Cardiac fibroblast (primary cell): Measurements from ENCODE around the gene COBLL1.
"Not testable (repeated sequence)": the region's sequence is repeated elsewhere in the genome, so short reads cannot be mapped to it uniquely, and the experiment has no call there.

Experiments
- DNase-seq, 2 donors: peaks; one replicate each; pipeline versions ENCODE4 v3.0.0 to v3.0.0-alpha.2; 2010; ENCODE audit warnings: low read depth in 2 of 2
- H3K4me3 ChIP-seq, 2 donors: replicated peaks in 1 of 2; 1 replicate in 1 of 2; 2 replicates in 1 of 2; pipeline ENCODE4 v1.5.1; 2011; ENCODE audit warnings: low read depth in 2 of 2, low read length in 2 of 2, mild to moderate bottlenecking in 2 of 2, moderate library complexity in 1 of 2
- TF ChIP-seq, protein P1 (sequence below): IDR thresholded peaks from one replicate; pipeline ENCODE4 v1.5.1; 2011; ENCODE audit warnings: low read depth, mild to moderate bottlenecking, low read length, inconsistent platforms

COBLL1 gene

DNA sequence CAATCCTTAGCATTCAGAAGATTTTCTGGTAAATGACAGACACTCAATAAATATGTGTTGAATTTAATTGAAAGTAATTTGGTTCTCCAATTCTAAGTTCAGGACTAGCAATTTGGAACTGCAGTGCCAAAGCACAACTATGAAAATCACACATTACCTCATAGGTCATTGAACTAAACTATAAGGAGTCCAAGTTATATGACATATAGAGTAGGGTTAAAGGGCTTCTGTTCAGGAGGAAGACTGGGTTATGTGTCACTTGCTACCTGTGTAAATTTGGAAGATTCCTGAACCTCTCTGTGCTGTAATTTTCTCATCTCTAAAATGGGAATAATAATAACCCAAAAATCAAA lies 27.8 kb upstream of the COBLL1 start:
- no peak overlapping the region for H3K4me3 ChIP-seq
- TF ChIP-seq, protein P1, sequence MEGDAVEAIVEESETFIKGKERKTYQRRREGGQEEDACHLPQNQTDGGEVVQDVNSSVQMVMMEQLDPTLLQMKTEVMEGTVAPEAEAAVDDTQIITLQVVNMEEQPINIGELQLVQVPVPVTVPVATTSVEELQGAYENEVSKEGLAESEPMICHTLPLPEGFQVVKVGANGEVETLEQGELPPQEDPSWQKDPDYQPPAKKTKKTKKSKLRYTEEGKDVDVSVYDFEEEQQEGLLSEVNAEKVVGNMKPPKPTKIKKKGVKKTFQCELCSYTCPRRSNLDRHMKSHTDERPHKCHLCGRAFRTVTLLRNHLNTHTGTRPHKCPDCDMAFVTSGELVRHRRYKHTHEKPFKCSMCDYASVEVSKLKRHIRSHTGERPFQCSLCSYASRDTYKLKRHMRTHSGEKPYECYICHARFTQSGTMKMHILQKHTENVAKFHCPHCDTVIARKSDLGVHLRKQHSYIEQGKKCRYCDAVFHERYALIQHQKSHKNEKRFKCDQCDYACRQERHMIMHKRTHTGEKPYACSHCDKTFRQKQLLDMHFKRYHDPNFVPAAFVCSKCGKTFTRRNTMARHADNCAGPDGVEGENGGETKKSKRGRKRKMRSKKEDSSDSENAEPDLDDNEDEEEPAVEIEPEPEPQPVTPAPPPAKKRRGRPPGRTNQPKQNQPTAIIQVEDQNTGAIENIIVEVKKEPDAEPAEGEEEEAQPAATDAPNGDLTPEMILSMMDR, result no peak
- no peak for DNase-seq

- no peak overlapping the region for H3K4me3 ChIP-seq
- TF ChIP-seq, protein P1, result no peak
- no peak for DNase-seq
Measured at GRCh38 chr2:164868563-164869419, 27.2 kb upstream of the COBLL1 start.

- TF ChIP-seq, protein P1, result no peak
- no peak overlapping the region for H3K4me3 ChIP-seq
- DNase-seq, result no peak
Measured at GRCh38 chr2:164867779-164868397, 26.3 kb upstream of the COBLL1 start.

DNA sequence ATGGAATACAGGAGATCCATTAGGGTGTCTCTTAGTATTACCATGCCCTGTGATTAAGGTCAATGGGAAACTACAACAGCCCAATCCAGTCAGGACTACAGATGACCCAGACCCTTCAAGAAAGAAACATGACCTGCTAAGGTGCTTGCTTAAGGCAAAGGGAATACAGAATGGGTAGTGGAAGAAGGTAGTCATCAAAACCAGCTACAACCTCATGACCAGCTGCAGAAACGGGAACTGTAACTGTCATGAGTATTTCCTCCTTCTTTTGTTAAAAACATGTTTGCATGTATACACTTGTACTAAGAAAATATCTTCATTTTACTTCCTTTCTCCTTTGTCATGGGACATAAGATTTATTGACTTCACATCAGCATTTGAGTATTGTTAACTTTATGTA lies 24.8 kb upstream of the COBLL1 start:
- DNase-seq, H3K4me3 ChIP-seq: not testable (repeated sequence)

- DNase-seq, result no peak
- H3K4me3 ChIP-seq, result no peak overlapping the region
- TF ChIP-seq, protein P1, result no peak
Measured at GRCh38 chr2:164860694-164861042, 19.0 kb upstream of the COBLL1 start.

DNA sequence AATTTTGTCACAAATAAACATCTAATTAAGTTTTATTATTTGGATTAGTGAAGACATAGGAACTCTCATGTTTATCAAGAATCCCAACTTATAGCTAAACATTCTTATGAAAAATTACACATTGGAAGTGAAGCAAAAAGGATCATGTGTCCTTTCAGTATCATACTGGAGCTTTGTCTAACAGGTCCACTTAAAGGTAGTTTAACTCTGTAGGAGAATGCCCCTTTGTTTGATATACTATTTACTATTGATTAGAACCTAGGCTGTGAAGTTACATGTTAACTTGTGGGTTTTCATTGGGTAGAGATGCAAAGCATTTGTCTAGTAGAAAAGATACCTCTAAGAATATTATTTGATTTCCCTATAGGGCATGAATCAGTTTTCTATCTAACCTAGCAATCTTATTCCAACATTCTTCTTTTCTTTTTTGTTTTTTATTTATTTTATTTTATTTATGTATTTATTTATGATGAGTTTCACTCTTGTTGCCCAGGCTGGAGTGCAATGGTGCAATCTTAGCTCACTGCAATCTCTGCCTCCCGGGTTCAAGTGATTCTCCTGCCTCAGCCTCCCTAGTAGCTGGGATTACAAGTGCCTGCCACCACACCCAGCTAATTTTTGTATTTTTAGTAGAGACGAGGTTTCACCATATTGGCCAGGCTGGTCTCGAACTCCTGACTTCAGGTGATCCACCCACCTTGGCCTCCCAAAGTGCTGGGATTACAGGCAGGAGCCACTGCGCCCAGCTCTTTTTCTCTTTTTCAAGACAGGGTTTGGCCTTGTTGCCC lies 18.5 kb upstream of the COBLL1 start:
- H3K4me3 ChIP-seq, DNase-seq: not testable (repeated sequence)

DNA sequence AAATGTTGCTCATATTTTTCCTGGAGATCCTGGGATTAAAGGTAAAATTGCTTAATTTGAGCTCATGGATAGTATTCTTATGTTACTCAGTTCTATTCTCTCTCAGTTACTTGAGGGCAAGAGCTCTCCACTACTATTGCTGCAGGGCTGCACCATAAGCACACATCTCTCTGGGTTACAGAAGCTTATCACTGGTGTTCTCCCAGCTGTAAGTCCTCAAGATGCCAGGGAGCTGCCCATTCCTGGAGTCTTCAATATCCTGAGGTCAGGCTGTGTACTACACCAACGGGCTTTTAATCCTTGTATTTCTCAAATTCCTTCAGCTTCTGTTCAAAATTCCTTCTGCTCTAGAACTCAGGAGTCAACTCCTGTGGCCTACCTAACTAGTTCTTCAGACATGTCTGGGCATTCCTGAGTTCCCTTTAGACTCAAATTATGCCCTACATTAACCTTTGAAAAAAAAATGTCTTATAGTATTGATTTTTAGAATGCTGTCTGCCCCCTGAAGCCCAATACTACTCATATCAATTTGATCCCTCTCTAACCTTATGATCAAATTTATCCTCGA lies 17.7 kb upstream of the COBLL1 start:
- H3K4me3 ChIP-seq, result no peak overlapping the region

More for the DNA sequence above, 17.7 kb upstream of the COBLL1 start:
- TF ChIP-seq, protein P1, result no peak
- no peak for DNase-seq
